Measurements from ENCODE around the gene EDN1.
A peak's percentile ranks its signal among the peaks of the same experiment; 100 is the strongest.

Gene EDN1

GRCh38 chr6:12280902-12281301 lies 9.3 kb upstream of the EDN1 start:
- no peaks in the 10 kb centered on the region for H3K36me3 ChIP-seq
- no peak for DNase-seq
- no peak overlapping the region for H3K4me3 ChIP-seq (ENCODE audit: low read depth, low read length)
- H3K27me3 ChIP-seq, result peaks cover 13% of the 10 kb centered on the region
- H3K4me1 ChIP-seq, result no peaks in the 10 kb centered on the region
- TF ChIP-seq, protein P1, sequence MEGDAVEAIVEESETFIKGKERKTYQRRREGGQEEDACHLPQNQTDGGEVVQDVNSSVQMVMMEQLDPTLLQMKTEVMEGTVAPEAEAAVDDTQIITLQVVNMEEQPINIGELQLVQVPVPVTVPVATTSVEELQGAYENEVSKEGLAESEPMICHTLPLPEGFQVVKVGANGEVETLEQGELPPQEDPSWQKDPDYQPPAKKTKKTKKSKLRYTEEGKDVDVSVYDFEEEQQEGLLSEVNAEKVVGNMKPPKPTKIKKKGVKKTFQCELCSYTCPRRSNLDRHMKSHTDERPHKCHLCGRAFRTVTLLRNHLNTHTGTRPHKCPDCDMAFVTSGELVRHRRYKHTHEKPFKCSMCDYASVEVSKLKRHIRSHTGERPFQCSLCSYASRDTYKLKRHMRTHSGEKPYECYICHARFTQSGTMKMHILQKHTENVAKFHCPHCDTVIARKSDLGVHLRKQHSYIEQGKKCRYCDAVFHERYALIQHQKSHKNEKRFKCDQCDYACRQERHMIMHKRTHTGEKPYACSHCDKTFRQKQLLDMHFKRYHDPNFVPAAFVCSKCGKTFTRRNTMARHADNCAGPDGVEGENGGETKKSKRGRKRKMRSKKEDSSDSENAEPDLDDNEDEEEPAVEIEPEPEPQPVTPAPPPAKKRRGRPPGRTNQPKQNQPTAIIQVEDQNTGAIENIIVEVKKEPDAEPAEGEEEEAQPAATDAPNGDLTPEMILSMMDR (IDR thresholded peaks at IDR 0.05; ENCODE audit: low read depth, low read length), result no peak
- no peaks in the 10 kb centered on the region for H3K9me3 ChIP-seq

DNA sequence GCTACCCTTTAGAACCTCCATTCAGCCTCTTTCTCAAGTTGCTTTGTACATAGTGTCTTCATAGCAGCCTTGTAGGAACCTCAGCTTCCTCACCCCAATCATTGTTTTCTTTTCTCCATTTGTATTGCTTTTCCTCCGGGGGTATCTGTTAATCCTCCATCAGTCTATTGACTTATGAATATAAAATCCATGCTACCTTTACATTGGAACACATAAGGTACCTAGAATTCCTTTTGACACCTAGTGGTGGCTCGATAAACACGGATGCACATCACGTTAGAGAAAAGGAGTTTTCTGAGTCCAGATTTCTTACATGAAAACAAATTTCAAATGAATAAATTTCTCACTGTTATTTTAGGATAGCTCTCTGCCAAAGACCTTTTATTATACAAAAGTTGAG lies 6.3 kb upstream of the EDN1 start:
- no peaks in the 10 kb centered on the region for H3K4me1 ChIP-seq
- H3K36me3 ChIP-seq, result no peaks in the 10 kb centered on the region
- H3K27me3 ChIP-seq, result peaks cover 19% of the 10 kb centered on the region
- TF ChIP-seq, protein P1 (IDR thresholded peaks at IDR 0.05; ENCODE audit: low read depth, low read length), result no peak
- DNase-seq, result no peak
- H3K9me3 ChIP-seq, result no peaks in the 10 kb centered on the region
- H3K4me3 ChIP-seq (ENCODE audit: low read depth, low read length), result no peak overlapping the region

DNA sequence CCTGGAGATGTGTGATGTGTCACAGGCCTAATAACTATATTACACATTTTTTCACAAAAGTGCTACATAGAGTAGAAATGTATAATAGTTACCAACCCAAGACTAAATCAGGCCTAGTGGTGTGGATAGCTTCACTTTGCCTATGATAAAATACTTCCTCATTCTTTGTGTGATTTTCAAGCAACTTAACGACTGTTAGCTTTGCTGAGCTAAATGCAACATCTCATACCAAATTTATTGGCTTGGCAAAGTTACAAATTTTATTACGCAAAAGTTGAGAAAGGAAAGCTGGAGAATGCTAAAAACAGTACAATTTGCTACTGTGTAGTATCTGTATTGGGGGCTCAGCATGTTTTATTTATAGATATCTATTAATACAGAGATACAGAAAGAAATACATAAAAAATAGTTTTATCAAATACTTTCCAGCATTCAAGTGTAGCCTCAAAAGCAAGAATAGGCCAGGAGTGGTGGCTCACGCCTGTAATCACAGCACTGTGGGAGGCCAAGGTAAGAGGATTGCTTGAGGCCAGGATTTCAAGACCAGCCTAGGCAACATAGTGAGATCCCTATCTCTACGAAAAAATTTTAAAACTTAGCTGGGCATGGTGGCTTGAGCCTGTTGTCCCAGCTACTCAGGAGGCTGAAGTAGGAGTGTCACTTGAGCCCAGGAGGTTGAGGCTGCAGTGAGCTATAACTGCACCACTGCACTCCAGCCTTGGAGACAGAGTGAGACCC lies 3.6 kb upstream of the EDN1 start:
- Histone ChIP-seq H3K4me1 (no peaks in the 10 kb centered on the region), H3K4me3 (ENCODE audit: low read depth, low read length) (no peak overlapping the region), H3K27me3 (peaks cover 31% of the 10 kb centered on the region), H3K36me3 (no peaks in the 10 kb centered on the region), H3K9me3 (no peaks in the 10 kb centered on the region)
- TF ChIP-seq, protein P1 (IDR thresholded peaks at IDR 0.05; ENCODE audit: low read depth, low read length), result no peak
- no peak for DNase-seq

DNA sequence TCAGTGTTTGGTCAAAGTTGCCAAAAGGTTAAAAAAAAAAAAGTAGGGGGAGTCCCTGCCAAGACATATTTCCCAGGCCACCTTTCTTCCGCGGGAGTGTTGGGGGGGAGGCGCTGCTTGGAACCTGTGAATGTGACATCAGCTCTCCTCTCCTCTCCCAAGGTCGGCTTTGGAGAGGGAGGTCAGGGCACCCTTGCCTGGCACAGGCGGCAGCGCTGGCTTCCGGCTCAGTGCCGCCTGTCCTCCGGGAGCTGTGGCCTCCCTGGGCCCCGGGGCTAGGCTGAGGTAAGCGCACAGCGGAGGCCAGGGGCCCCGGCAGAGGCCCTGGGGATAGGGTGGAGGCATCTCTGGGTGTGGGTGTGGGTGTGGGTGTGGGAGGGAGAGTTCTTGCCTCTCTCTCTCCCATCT lies 1.9 kb upstream of the EDN1 start:
- Histone ChIP-seq H3K27me3 (peaks cover 39% of the 10 kb centered on the region), H3K9me3 (no peaks in the 10 kb centered on the region), H3K4me1 (no peaks in the 10 kb centered on the region), H3K4me3 (ENCODE audit: low read depth, low read length) (no peak overlapping the region), H3K36me3 (no peaks in the 10 kb centered on the region)
- TF ChIP-seq, protein P1 (IDR thresholded peaks at IDR 0.05; ENCODE audit: low read depth, low read length), result no peak
- DNase-seq, result no peak

- no peaks in the 10 kb centered on the region for H3K4me1 ChIP-seq
- H3K27me3 ChIP-seq, result peaks cover 39% of the 10 kb centered on the region
- H3K4me3 ChIP-seq (ENCODE audit: low read depth, low read length), result no peak overlapping the region
- H3K9me3 ChIP-seq, result no peaks in the 10 kb centered on the region
- TF ChIP-seq, protein P1 (IDR thresholded peaks at IDR 0.05; ENCODE audit: low read depth, low read length), result no peak
- no peak for DNase-seq
- no peaks in the 10 kb centered on the region for H3K36me3 ChIP-seq
Observed at GRCh38 chr6:12288914-12289313, 1.2 kb upstream of the EDN1 start.

DNA sequence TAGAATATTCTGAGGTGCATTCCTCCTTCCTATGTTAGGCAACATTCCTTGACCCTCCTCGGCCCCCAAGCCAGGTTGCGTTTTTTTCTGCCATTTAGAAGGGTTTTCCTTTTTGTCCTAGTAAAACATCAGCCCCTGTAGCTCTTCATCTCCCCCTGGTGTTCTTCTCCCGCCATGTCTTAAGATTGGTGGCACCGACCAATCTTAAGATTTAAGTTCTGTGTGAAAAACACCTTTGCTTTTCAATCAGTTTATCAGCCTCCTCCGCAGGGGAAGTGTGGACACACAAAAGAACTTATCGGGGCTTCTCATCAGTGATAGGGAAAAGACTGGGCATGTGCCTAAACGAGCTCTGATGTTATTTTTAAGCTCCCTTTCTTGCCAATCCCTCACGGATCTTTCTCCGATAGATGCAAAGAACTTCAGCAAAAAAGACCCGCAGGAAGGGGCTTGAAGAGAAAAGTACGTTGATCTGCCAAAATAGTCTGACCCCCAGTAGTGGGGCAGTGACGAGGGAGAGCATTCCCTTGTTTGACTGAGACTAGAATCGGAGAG lies 719 bp upstream of the EDN1 start:
- peaks cover 35% of the 10 kb centered on the region for H3K27me3 ChIP-seq
- H3K9me3 ChIP-seq, result no peaks in the 10 kb centered on the region
- H3K4me1 ChIP-seq, result no peaks in the 10 kb centered on the region
- H3K4me3 ChIP-seq (ENCODE audit: low read depth, low read length), result peak overlapping the region; percentile 48
- no peaks in the 10 kb centered on the region for H3K36me3 ChIP-seq
- DNase-seq, result peak; percentile 50
- TF ChIP-seq, protein P1 (IDR thresholded peaks at IDR 0.05; ENCODE audit: low read depth, low read length), result peak; percentile 86
